Mesenchymal stem cell (in vitro differentiated cells and primary cell): ENCODE measurements around the gene ZNF791.
"Not testable (repeated sequence)": the region's sequence is repeated elsewhere in the genome, so short reads cannot be mapped to it uniquely, and the experiment has no call there.

Experiments used
- DNase-seq: peaks from one replicate; pipeline ENCODE4 v3.0.0-alpha.2; 2013
- H2AFZ ChIP-seq: one replicate; pipeline ENCODE4 v1.6.1; 2013; ENCODE audit warnings: low read depth, mild to moderate bottlenecking, control low read depth, inconsistent platforms, low read length, moderate library complexity
- H2AK5ac ChIP-seq: 2 replicates; pipeline ENCODE4 v1.6.1; 2013; ENCODE audit warnings: low read length, moderate library complexity, mild to moderate bottlenecking, inconsistent platforms; ENCODE audit not compliant: severe bottlenecking
- H2BK120ac ChIP-seq: one replicate; pipeline ENCODE4 v1.6.1; 2013; ENCODE audit warnings: low read depth, mild to moderate bottlenecking, inconsistent platforms, low read length, moderate library complexity
- H2BK12ac ChIP-seq, 2 experiments: one replicate each; pipeline ENCODE4 v1.6.1; 2013; ENCODE audit warnings: inconsistent platforms in 2 of 2, low read length in 2 of 2, mild to moderate bottlenecking in 2 of 2, moderate library complexity in 2 of 2, control low read depth in 1 of 2
- H2BK15ac ChIP-seq: one replicate; pipeline ENCODE4 v1.6.1; 2013; ENCODE audit warnings: mild to moderate bottlenecking, low read depth, inconsistent platforms; ENCODE audit not compliant: poor library complexity, severe bottlenecking
- H2BK5ac ChIP-seq: 2 replicates; pipeline ENCODE4 v1.6.1; 2013; ENCODE audit warnings: low read depth, mild to moderate bottlenecking, low read length, control low read depth, inconsistent platforms; ENCODE audit not compliant: poor library complexity, severe bottlenecking
- H3K14ac ChIP-seq, 2 experiments: one replicate each; pipeline ENCODE4 v1.6.1; 2013; ENCODE audit warnings: inconsistent platforms in 2 of 2, low read length in 2 of 2, control low read depth in 1 of 2, mild to moderate bottlenecking in 1 of 2, moderate library complexity in 1 of 2
- H3K18ac ChIP-seq, 2 experiments: one replicate each; pipeline ENCODE4 v1.6.1; 2013; ENCODE audit warnings: inconsistent platforms in 2 of 2, low read length in 2 of 2, control low read depth in 1 of 2, low read depth in 1 of 2, mild to moderate bottlenecking in 1 of 2
- H3K23ac ChIP-seq, 2 experiments: one replicate each; pipeline ENCODE4 v1.6.1; 2013; ENCODE audit warnings: inconsistent platforms in 2 of 2, low read length in 2 of 2, mild to moderate bottlenecking in 2 of 2, moderate library complexity in 2 of 2, control low read depth in 1 of 2
- H3K27ac ChIP-seq: 2 replicates; pipeline ENCODE4 v1.5.1; 2013; ENCODE audit warnings: mild to moderate bottlenecking, moderate library complexity, low read length, control low read depth, inconsistent platforms; ENCODE audit not compliant: poor library complexity, severe bottlenecking
- H3K27me3 ChIP-seq, 2 experiments: 2 replicates each; pipeline versions ENCODE4 v1.6.1 to v1.7.0; 2013; ENCODE audit warnings: low read length in 2 of 2, mild to moderate bottlenecking in 2 of 2, moderate library complexity in 2 of 2, control low read depth in 1 of 2, inconsistent platforms in 1 of 2; ENCODE audit not compliant: control insufficient read depth in 1 of 2, insufficient read depth in 1 of 2
- H3K36me3 ChIP-seq, 2 experiments: 2 replicates each; pipeline versions ENCODE4 v1.6.1 to v1.7.0; 2013; ENCODE audit warnings: low read length in 2 of 2, control low read depth in 1 of 2, inconsistent platforms in 1 of 2, low read depth in 1 of 2, mild to moderate bottlenecking in 1 of 2; ENCODE audit not compliant: insufficient read depth in 2 of 2, control insufficient read depth in 1 of 2
- H3K4ac ChIP-seq, 2 experiments: one replicate each; pipeline ENCODE4 v1.6.1; 2013; ENCODE audit warnings: inconsistent platforms in 2 of 2, low read length in 2 of 2, mild to moderate bottlenecking in 2 of 2, moderate library complexity in 2 of 2, control low read depth in 1 of 2, low read depth in 1 of 2
- H3K4me1 ChIP-seq: 2 replicates; pipeline ENCODE4 v1.6.1; 2013; ENCODE audit warnings: low read depth, low read length, control low read depth; ENCODE audit not compliant: control insufficient read depth, insufficient read depth
- H3K4me2 ChIP-seq: 2 replicates; pipeline ENCODE4 v1.6.1; 2013; ENCODE audit warnings: low read length, mild to moderate bottlenecking, inconsistent platforms; ENCODE audit not compliant: poor library complexity, severe bottlenecking
- H3K4me3 ChIP-seq, 2 experiments: 2 replicates each; pipeline versions ENCODE4 v1.5.1 to v1.7.0; 2013; ENCODE audit warnings: low read length in 2 of 2, mild to moderate bottlenecking in 2 of 2, control low read depth in 1 of 2, low read depth in 1 of 2; ENCODE audit not compliant: insufficient read depth in 1 of 2
- H3K79me1 ChIP-seq: replicated peaks from 2 replicates; pipeline ENCODE4 v1.6.1; 2013; ENCODE audit warnings: mild to moderate bottlenecking, control low read depth, low read length, inconsistent platforms; ENCODE audit not compliant: poor library complexity, severe bottlenecking
- H3K9ac ChIP-seq: 2 replicates; pipeline ENCODE4 v1.7.0; 2013; ENCODE audit warnings: mild to moderate bottlenecking, low read length, moderate library complexity
- H3K9me3 ChIP-seq: 2 replicates; pipeline ENCODE4 v1.7.0; 2013; ENCODE audit warnings: mild to moderate bottlenecking, low read length; ENCODE audit not compliant: control insufficient read depth
- H4K8ac ChIP-seq: one replicate; pipeline ENCODE4 v1.6.1; 2013; ENCODE audit warnings: inconsistent platforms, mild to moderate bottlenecking, low read length, moderate library complexity
- H4K91ac ChIP-seq: one replicate; pipeline ENCODE4 v1.6.1; 2013; ENCODE audit warnings: mild to moderate bottlenecking, low read length, inconsistent platforms
- WGBS: methylation state at CpG from one replicate; pipeline ENCODE4 v1.1.7; 2013; ENCODE audit warnings: mixed read lengths; 5-methylcytosine and 5-hydroxymethylcytosine counted together

ZNF791 gene

DNA sequence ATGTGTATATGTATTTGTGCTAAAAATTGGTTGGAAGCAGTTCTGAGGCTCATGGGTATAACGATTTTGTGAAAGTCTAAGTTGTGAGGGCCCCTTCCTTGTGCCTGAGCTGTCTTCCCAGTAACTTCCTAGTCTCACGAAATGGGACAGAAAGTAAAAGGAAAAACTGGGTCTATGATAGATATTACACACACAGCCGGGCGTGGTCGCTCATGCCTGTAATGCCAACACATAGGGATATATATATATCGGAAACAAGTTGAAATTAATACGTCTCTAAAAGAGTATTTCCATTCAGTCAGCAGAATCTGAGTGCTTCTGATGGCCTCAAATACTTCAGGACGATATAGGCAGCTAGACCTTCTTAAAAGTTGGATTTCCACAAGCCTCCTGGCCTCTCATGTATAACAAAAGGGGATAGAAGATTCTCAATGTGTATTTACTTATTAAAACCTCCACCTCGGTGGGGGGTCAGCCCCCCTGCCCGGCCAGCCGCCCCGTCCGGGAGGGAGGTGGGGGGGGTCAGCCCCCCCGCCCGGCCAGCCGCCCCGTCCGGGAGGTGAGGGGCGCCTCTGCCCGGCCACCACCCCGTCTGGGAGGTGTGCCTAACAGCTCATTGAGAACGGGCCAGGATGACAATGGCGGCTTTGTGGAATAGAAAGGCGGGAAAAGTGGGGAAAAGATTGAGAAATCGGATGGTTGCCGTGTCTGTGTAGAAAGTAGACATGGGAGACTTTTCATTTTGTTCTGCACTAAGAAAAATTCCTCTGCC is 10.7 kb downstream of the ZNF791 start:
- not testable (repeated sequence) for H2BK120ac ChIP-seq, H4K91ac ChIP-seq, H3K4me3 ChIP-seq, H3K9ac ChIP-seq, H2AK5ac ChIP-seq, H2AFZ ChIP-seq, H3K23ac ChIP-seq, H2BK15ac ChIP-seq, H3K14ac ChIP-seq, H3K79me1 ChIP-seq, DNase-seq, H3K4ac ChIP-seq, H4K8ac ChIP-seq, H3K27me3 ChIP-seq, H2BK12ac ChIP-seq, H3K4me1 ChIP-seq, H3K4me2 ChIP-seq, H2BK5ac ChIP-seq, H3K27ac ChIP-seq, H3K18ac ChIP-seq
- H3K36me3 ChIP-seq: peaks cover 47 to 51% of the 10 kb centered on the region in 2 experiments
- H3K9me3 ChIP-seq: peaks cover 39% of the 10 kb centered on the region
- 94% methylated on average over 5 of the region's 26 CpGs for WGBS

DNA sequence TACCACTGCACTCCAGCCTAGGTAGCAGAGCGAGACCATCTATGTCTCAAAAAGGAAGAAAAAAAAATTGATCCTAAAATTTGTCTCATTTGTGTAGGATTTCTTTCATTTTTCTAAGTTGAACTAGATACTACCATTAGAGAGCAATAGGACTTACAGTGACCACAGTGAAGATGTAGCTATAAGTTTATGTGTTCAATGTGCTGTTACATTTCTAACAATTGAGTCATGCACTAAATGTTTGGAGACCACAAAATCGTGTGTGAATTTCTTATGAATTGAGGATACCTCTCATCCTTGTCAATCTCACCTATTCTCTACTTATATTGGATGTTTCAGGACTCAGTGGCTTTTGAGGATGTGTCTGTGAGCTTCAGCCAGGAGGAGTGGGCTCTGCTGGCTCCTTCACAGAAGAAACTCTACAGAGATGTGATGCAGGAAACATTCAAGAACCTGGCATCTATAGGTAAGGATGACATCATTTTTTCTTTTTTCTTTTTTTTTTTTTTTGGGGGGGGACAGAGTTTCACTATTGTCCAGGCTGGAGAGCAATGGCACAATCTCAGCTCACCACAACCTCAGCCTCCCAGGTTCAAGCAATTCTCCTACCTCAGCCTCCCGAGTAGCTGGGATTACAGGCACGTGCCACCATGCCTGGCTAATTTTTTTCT is 12.8 kb downstream of the ZNF791 start:
- H3K79me1 ChIP-seq: peaks cover 10% of the 10 kb centered on the region
- 98% methylated on average over 2 of the region's 4 CpGs for WGBS

GRCh38 chr19:12626958-12627357 is 16.2 kb downstream of the ZNF791 start:
- Histone ChIP-seq H3K23ac (no peak overlapping the region), H3K4me1 (no peaks in the 10 kb centered on the region), H3K4me3 (peak overlapping the region in 1 of 2 experiments; percentile 57), H2BK5ac (no peak overlapping the region), H3K4me2 (no peak overlapping the region), H2AFZ (no peak overlapping the region), H4K8ac (no peak overlapping the region), H3K79me1 (peaks cover 19% of the 10 kb centered on the region), H3K14ac (no peak overlapping the region), H4K91ac (no peak overlapping the region), H3K36me3 (peaks cover 70 to 84% of the 10 kb centered on the region in 2 experiments), H3K9me3 (peaks cover 84% of the 10 kb centered on the region), H3K9ac (no peak overlapping the region), H2BK15ac (no peak overlapping the region), H2BK120ac (no peak overlapping the region), H3K27ac (no peak overlapping the region), H3K18ac (no peak overlapping the region), H2BK12ac (no peak overlapping the region), H3K4ac (no peak overlapping the region), H3K27me3 (no peaks in the 10 kb centered on the region), H2AK5ac (no peak overlapping the region)
- DNase-seq: no peak
- WGBS: 85% methylated on average over 8 of the region's 8 CpGs

More for the DNA sequence above, 12.8 kb downstream of the ZNF791 start:
- no peak overlapping the region for H2AFZ ChIP-seq
- no peak overlapping the region for H3K4ac ChIP-seq
- no peak overlapping the region for H2BK15ac ChIP-seq
- no peak overlapping the region for H3K14ac ChIP-seq
- H4K8ac ChIP-seq: no peak overlapping the region
- H3K36me3 ChIP-seq: peaks cover 52 to 59% of the 10 kb centered on the region in 2 experiments
- no peak for DNase-seq
- H3K27me3 ChIP-seq: no peaks in the 10 kb centered on the region
- no peak overlapping the region for H3K18ac ChIP-seq
- H3K9ac ChIP-seq: no peak overlapping the region
- H3K4me3 ChIP-seq: peak overlapping the region in 1 of 2 experiments; percentile 10
- no peak overlapping the region for H3K4me2 ChIP-seq
- H3K4me1 ChIP-seq: no peaks in the 10 kb centered on the region
- no peak overlapping the region for H3K27ac ChIP-seq
- no peak overlapping the region for H3K23ac ChIP-seq
- no peak overlapping the region for H2BK120ac ChIP-seq
- no peak overlapping the region for H2BK5ac ChIP-seq
- H2BK12ac ChIP-seq: no peak overlapping the region
- peaks cover 58% of the 10 kb centered on the region for H3K9me3 ChIP-seq
- no peak overlapping the region for H4K91ac ChIP-seq
- no peak overlapping the region for H2AK5ac ChIP-seq
